GM18861 (cell line): ENCODE data around the gene JMY.

Experiments used
- ATAC-seq: cut with Tn5 transposase; IDR thresholded peaks from one replicate; pipeline ENCODE4 v1.9.1; 2021; ENCODE audit not compliant: unreplicated experiment

JMY gene

GRCh38 chr5:79235634-79236361 is at the start of gene JMY:
Gene JMY, plus strand, starts transcription at chr5:79236131. Its CDS starts 520 bp downstream, at chr5:79236651.
- ATAC-seq, result peak; percentile 56

- no peak for ATAC-seq
Measured at GRCh38 chr5:79186455-79186854, 49.5 kb upstream of the JMY start.

GRCh38 chr5:79189439-79190234 is 46.3 kb upstream of the JMY start:
- ATAC-seq, result no peak

- no peak for ATAC-seq
Measured at GRCh38 chr5:79190235-79190529, 45.7 kb upstream of the JMY start.

GRCh38 chr5:79191457-79191856 is 44.5 kb upstream of the JMY start:
- no peak for ATAC-seq

- ATAC-seq, result no peak
Measured at GRCh38 chr5:79193643-79194042, 42.3 kb upstream of the JMY start.

GRCh38 chr5:79200573-79201183 is 35.3 kb upstream of the JMY start:
- ATAC-seq, result no peak

GRCh38 chr5:79201206-79201605 is 34.7 kb upstream of the JMY start:
- ATAC-seq, result no peak

- no peak for ATAC-seq
Measured at GRCh38 chr5:79202076-79202475, 33.9 kb upstream of the JMY start.

GRCh38 chr5:79205965-79206364 is 30.0 kb upstream of the JMY start:
- no peak for ATAC-seq

- no peak for ATAC-seq
Measured at GRCh38 chr5:79206541-79206940, 29.4 kb upstream of the JMY start.

GRCh38 chr5:79209505-79209904 is 26.4 kb upstream of the JMY start:
- no peak for ATAC-seq

GRCh38 chr5:79224286-79224984 is 11.5 kb upstream of the JMY start:
- no peak for ATAC-seq

- no peak for ATAC-seq
Measured at GRCh38 chr5:79225026-79225425, 10.9 kb upstream of the JMY start.

- no peak for ATAC-seq
Measured at GRCh38 chr5:79225441-79225840, 10.5 kb upstream of the JMY start.

- ATAC-seq, result no peak
Measured at GRCh38 chr5:79227484-79228025, 8.4 kb upstream of the JMY start.

- ATAC-seq, result peak; percentile 51
Measured at GRCh38 chr5:79229357-79230174, 6.4 kb upstream of the JMY start.

GRCh38 chr5:79235261-79235633 is 684 bp upstream of the JMY start:
- peak; percentile 15 for ATAC-seq

GRCh38 chr5:79236362-79236969 is 535 bp downstream of the JMY start:
- ATAC-seq, result peak; percentile 11
